IgD-negative memory B cell (primary cell): Measurements from ENCODE around the gene ZBTB24. TPM values are rescaled to one million over a fixed set of nuclear protein-coding genes. Genes with fewer than 3 reads are reported as not detected.

ENCODE experiments used
- polyA plus RNA-seq: library from polyadenylated mRNA; unstranded; fragments of 300-500 nt; fragmentation: Illumina TruSeq; gene quantifications from one replicate; pipeline ENCODE4 v1.2.3, GENCODE V29; 2021

ZBTB24 gene
- polyA plus RNA-seq, 1 donor from 2014 or later, result 15.5 TPM

Other genes starting within 250 kb of the ZBTB24 start
- 215 TPM for gene CD164, start 100.8 kb downstream of the ZBTB24 start, polyA plus RNA-seq
- 1.1 TPM for gene PPIL6, start 42.6 kb downstream of the ZBTB24 start, polyA plus RNA-seq
- gene SMPD2, start 42.5 kb downstream of the ZBTB24 start, polyA plus RNA-seq, result 22.0 TPM
- 23.9 TPM for gene MICAL1, start 27.4 kb downstream of the ZBTB24 start, polyA plus RNA-seq
- gene AK9, start 208.0 kb upstream of the ZBTB24 start, polyA plus RNA-seq, result 8.2 TPM
- gene FIG4, start 208.1 kb upstream of the ZBTB24 start, polyA plus RNA-seq, result 45.2 TPM